GM12873 (cell line): ENCODE results near the gene BABAM2.

Source experiments
- CTCF ChIP-seq: IDR thresholded peaks from 2 replicates; pipeline ENCODE4 v1.5.1; 2012; ENCODE audit warnings: low read depth, mild to moderate bottlenecking, moderate library complexity, low read length, control low read depth; ENCODE audit not compliant: insufficient read depth; ENCODE audit errors: missing control alignments

The BABAM2 gene

GRCh38 chr2:27866237-27866636, 24.3 kb upstream of the BABAM2 start:
- TF ChIP-seq CTCF, result no peak

- TF ChIP-seq CTCF, result no peak
These were observed 20.8 kb upstream of the BABAM2 start for GRCh38 chr2:27869763-27870162.

GRCh38 chr2:27870724-27871123, 19.8 kb upstream of the BABAM2 start:
- no peak for TF ChIP-seq CTCF

- no peak for TF ChIP-seq CTCF
These were observed 18.7 kb upstream of the BABAM2 start for GRCh38 chr2:27871802-27872201.

GRCh38 chr2:27873091-27873490, 17.4 kb upstream of the BABAM2 start:
- no peak for TF ChIP-seq CTCF

GRCh38 chr2:27875089-27875881, 15.2 kb upstream of the BABAM2 start:
- no peak for TF ChIP-seq CTCF

- TF ChIP-seq CTCF, result no peak
These were observed 11.7 kb upstream of the BABAM2 start for GRCh38 chr2:27878825-27879224.
